Endothelial cell of umbilical vein (primary cell): Measurements from ENCODE around the gene ARL6IP4. TPM values are rescaled to one million over a fixed set of nuclear protein-coding genes. Genes with fewer than 3 reads are reported as not detected.
A peak's percentile ranks its signal among the peaks of the same experiment; 100 is the strongest.

Experiments
- Bru-seq: library from RNA; stranded (reverse); fragments of 400-500 nt; gene quantifications from one replicate; lab custom pipeline; 2021; lab: Mats Ljungman, UMichigan
- BruChase-seq, 2 experiments: library from RNA; stranded (reverse); fragments of 400-500 nt; gene quantifications; one replicate each; lab custom pipeline; 2021; lab: Mats Ljungman, UMichigan
- BruUV-seq: library from RNA; stranded (reverse); fragments of 400-500 nt; replicated peaks from 2 replicates; lab custom pipeline; 2021; lab: Mats Ljungman, UMichigan
- CTCF ChIA-PET: fragments of 300-600, 350-600 bp; sonication (Branson Sonifier 250); formaldehyde crosslinking; loops from one replicate; lab custom pipeline; 2021; ENCODE audit warnings: antibody characterized with exemption, inconsistent platforms; lab: Charles Lee
- POLR2A ChIA-PET: fragments of 300-600, 350-600 bp; sonication (Branson Sonifier 250); formaldehyde crosslinking; loops from one replicate; lab custom pipeline; 2021; ENCODE audit warnings: antibody characterized with exemption, inconsistent platforms; lab: Charles Lee
- DNase-seq: peaks from one replicate; pipeline ENCODE4 v3.0.0-alpha.2; 2011; ENCODE audit warnings: low read depth, low spot score
- FAIRE-seq: peaks from 2 replicates; lab custom pipeline; 2011; peaks lifted over from hg19 to GRCh38; lab: Jason Lieb, UNC
- H2AFZ ChIP-seq: 2 replicates; pipeline ENCODE4 v1.6.0; 2012; ENCODE audit warnings: low read depth, low read length, control low read depth, inconsistent platforms
- H3K27ac ChIP-seq: 2 replicates; pipeline ENCODE4 v1.5.1; 2011; ENCODE audit warnings: low read depth, mild to moderate bottlenecking, control low read depth, low read length, moderate library complexity; ENCODE audit not compliant: insufficient read depth
- H3K27me3 ChIP-seq, 2 experiments: 2 replicates each; pipeline versions ENCODE4 v1.6.0 to v1.6.1; 2011; ENCODE audit warnings: low read length in 2 of 2, mixed read lengths in 1 of 2; ENCODE audit not compliant: control insufficient read depth in 2 of 2, insufficient read depth in 2 of 2
- H3K36me3 ChIP-seq, 2 experiments: 2 replicates in 1 of 2; 3 replicates in 1 of 2; pipeline ENCODE4 v1.5.1; 2011; ENCODE audit warnings: low read length in 2 of 2, mild to moderate bottlenecking in 1 of 2, moderate library complexity in 1 of 2; ENCODE audit not compliant: control insufficient read depth in 2 of 2, insufficient read depth in 2 of 2; ENCODE audit errors: extremely low read depth in 1 of 2
- H3K4me1 ChIP-seq: 3 replicates; pipeline ENCODE4 v1.5.1; 2011; ENCODE audit warnings: mild to moderate bottlenecking, low read length; ENCODE audit not compliant: control insufficient read depth, insufficient read depth; ENCODE audit errors: extremely low read depth
- H3K4me2 ChIP-seq: 2 replicates; pipeline ENCODE4 v1.6.1; 2011; ENCODE audit warnings: low read length, control low read depth, mixed read lengths; ENCODE audit not compliant: insufficient read depth
- H3K4me3 ChIP-seq, 3 experiments: fragments of 200-600 bp in 1 of 3; sonication (generic), shearing (Covaris generic) in 1 of 3; replicated peaks in 1 of 3; 2 replicates each; pipeline ENCODE4 v1.5.1; 2011 to 2016; ENCODE audit warnings: control low read depth in 3 of 3, low read length in 3 of 3, mild to moderate bottlenecking in 2 of 3, inconsistent platforms in 1 of 3, low read depth in 1 of 3, moderate library complexity in 1 of 3; ENCODE audit not compliant: insufficient read depth in 1 of 3
- H3K79me2 ChIP-seq: 2 replicates; pipeline ENCODE4 v1.6.0; 2012; ENCODE audit warnings: low read length, inconsistent platforms; ENCODE audit not compliant: control insufficient read depth, insufficient read depth
- H3K9ac ChIP-seq: replicated peaks from 2 replicates; pipeline ENCODE3; 2011; ENCODE audit warnings: low read length, control low read depth; ENCODE audit not compliant: insufficient read depth; ENCODE audit errors: extremely low read depth
- H3K9me1 ChIP-seq: replicated peaks from 3 replicates; pipeline ENCODE4 v1.6.0; 2011; ENCODE audit warnings: mild to moderate bottlenecking, low read length; ENCODE audit not compliant: control insufficient read depth, insufficient read depth; ENCODE audit errors: extremely low read depth
- H3K9me3 ChIP-seq: replicated peaks from 2 replicates; pipeline ENCODE4 v1.5.1; 2012; ENCODE audit warnings: low read length, inconsistent platforms; ENCODE audit not compliant: control insufficient read depth, insufficient read depth
- H4K20me1 ChIP-seq: replicated peaks from 2 replicates; pipeline ENCODE3; 2011; ENCODE audit warnings: mild to moderate bottlenecking, low read length; ENCODE audit not compliant: control insufficient read depth, insufficient read depth; ENCODE audit errors: extremely low read depth
- EZH2 ChIP-seq: IDR thresholded peaks from 2 replicates; pipeline ENCODE4 v1.6.1; 2012; ENCODE audit warnings: borderline replicate concordance, low read depth, mild to moderate bottlenecking, moderate library complexity, low read length, inconsistent platforms; ENCODE audit not compliant: severe bottlenecking
- FOS ChIP-seq: IDR thresholded peaks from 2 replicates; pipeline ENCODE4 v1.6.1; 2011; ENCODE audit warnings: mild to moderate bottlenecking, low read length, moderate library complexity, borderline replicate concordance; ENCODE audit not compliant: insufficient read depth
- MYC ChIP-seq: IDR thresholded peaks from one replicate; pipeline ENCODE4 v1.6.1; 2011; ENCODE audit warnings: mild to moderate bottlenecking, low read depth, low read length
- POLR2A ChIP-seq: IDR thresholded peaks from 2 replicates; pipeline ENCODE4 v1.6.1; 2012; ENCODE audit warnings: low read depth, mild to moderate bottlenecking, control low read depth, low read length
- POLR2AphosphoS5 ChIP-seq: IDR thresholded peaks from 2 replicates; pipeline ENCODE4 v1.6.1; 2012; ENCODE audit warnings: low read depth, mild to moderate bottlenecking, control low read depth, low read length, moderate library complexity; ENCODE audit not compliant: insufficient read depth
- dilution Hi-C: fragments of 300-500 bp; cut with MboI; formaldehyde crosslinking; loops from one replicate; pipeline ENCODE4 v1.15.0; 2019; ENCODE audit warnings: low sequenced_read_pairs; ENCODE audit not compliant: extremely low pct_ligation_motif_present
- intact Hi-C: fragments of 100-400 bp; cut with micrococcal nuclease; formaldehyde crosslinking; loops from one replicate; pipeline ENCODE4 v1.10.0; 2022
- long read RNA-seq: library from polyadenylated mRNA; stranded (forward); transcript quantifications from one replicate; pipeline ENCODE4 v2.0.0, GENCODE V29; 2021
- polyA minus RNA-seq, 3 experiments: library from RNA; depleted of rRNA, polyadenylated mRNA; stranded (reverse); fragments of >200 nt; gene quantifications; 1 replicate in 1 of 3; 2 replicates in 2 of 3; pipeline ENCODE4 v1.2.3, GENCODE V29; 2011
- polyA plus RNA-seq, 4 experiments: library from polyadenylated mRNA; depleted of rRNA in 3 of 4; stranded (reverse) in 3 of 4; unstranded in 1 of 4; fragments of >200 nt; gene quantifications; 2 replicates each; pipeline versions ENCODE4 v1.2.1 to v1.2.3, GENCODE V29; 2011 to 2012; ENCODE audit warnings: missing spikeins in 1 of 4
- total RNA-seq: library from RNA; stranded (reverse); gene quantifications from 2 replicates; pipeline ENCODE4 v1.2.3, GENCODE V29; 2021
- TF ChIP-seq, protein P1 (sequence below): IDR thresholded peaks from 2 replicates; pipeline ENCODE4 v1.6.1; 2011; ENCODE audit not compliant: insufficient read depth, insufficient read length

ARL6IP4 gene
- total RNA-seq (217 and 226 TPM in 2 replicates), polyA plus RNA-seq (181 and 193 TPM in 2 replicates), polyA minus RNA-seq (47.9 and 49.3 TPM in 2 replicates), Bru-seq, nascent RNA (percentile 68 among the genes with signal in this experiment), BruChase-seq, experiment 1, labeled RNA remaining after a 6-hour chase (percentile 56 among the genes with signal in this experiment), BruChase-seq, experiment 2, labeled RNA remaining after a 2-hour chase (percentile 49 among the genes with signal in this experiment)
- polyA plus RNA-seq (2011; cell fraction: cytosol; rRNA removed): 307 and 353 TPM in 2 replicates
- polyA plus RNA-seq (2011; cell fraction: nucleus; rRNA removed): 254 and 309 TPM in 2 replicates
- 186 and 240 TPM in 2 replicates for polyA plus RNA-seq (2012)
- 43.5 TPM for polyA minus RNA-seq (2011; cell fraction: cytosol; rRNA and poly(A)+ RNA removed)
- 9.7 and 23.7 TPM in 2 replicates for polyA minus RNA-seq (2011; cell fraction: nucleus; rRNA and poly(A)+ RNA removed)
- long read RNA-seq, transcript ARL6IP4-201 (6 exons, 1,644 nt): minor isoform, 20 of 555 reads
- long read RNA-seq, transcript ARL6IP4-208 (6 exons, 796 nt): minor isoform, 42 of 555 reads
- long read RNA-seq, transcript ARL6IP4-210 (6 exons, 1,491 nt): minor isoform, 70 of 555 reads
- long read RNA-seq, transcript ARL6IP4-220 (6 exons, 1,591 nt): major isoform, 140 of 555 reads
- long read RNA-seq, partial matches to known transcripts: 55 of 555 reads
- long read RNA-seq, other reads (novel, unspliced or antisense): 208 of 555 reads

GRCh38 chr12:122980183-122981035 lies at the start of gene ARL6IP4:
Gene ARL6IP4 (plus strand): TSS chr12:122980681. CDS start chr12:122981140, 459 bp downstream.
- peaks cover 43% of the 10 kb centered on the region for H3K4me1 ChIP-seq
- ChIA-PET CTCF (interaction anchor here (1.4 to 2.0 kb wide), 6 partner anchors 12 to 258 kb away, joined by 3 to 9 read pairs (median 4); no protein-coding TSS in a partner anchor), POLR2A (interaction anchor here (1.7 kb wide), 1 partner anchor 252 kb away, joined by 7 read pairs; the partner anchor contains the start of genes MPHOSPH9 and MTRFR)
- H3K79me2 ChIP-seq: peaks cover 25% of the 10 kb centered on the region
- FAIRE-seq (peak; percentile 70), DNase-seq (peak; percentile 69)
- dilution Hi-C loops (no loop called here), intact Hi-C loops (no loop called here)
- H3K27ac ChIP-seq: peak within 1 kb of the TSS; percentile 78
- H3K9ac ChIP-seq: peak within 1 kb of the TSS; percentile 90
- H3K4me2 ChIP-seq: peak within 1 kb of the TSS; percentile 88
- H3K4me3 ChIP-seq: peak within 1 kb of the TSS; percentile 48 to 83 (median 60)
- peaks cover 0 to 9% of the 10 kb centered on the region in 2 experiments for H3K36me3 ChIP-seq
- TF ChIP-seq, protein P1, sequence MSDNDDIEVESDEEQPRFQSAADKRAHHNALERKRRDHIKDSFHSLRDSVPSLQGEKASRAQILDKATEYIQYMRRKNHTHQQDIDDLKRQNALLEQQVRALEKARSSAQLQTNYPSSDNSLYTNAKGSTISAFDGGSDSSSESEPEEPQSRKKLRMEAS: no peak
- TF ChIP-seq FOS: peak; percentile 8
- TF ChIP-seq MYC: no peak
- peak; percentile 96 for TF ChIP-seq POLR2AphosphoS5
- no peak for TF ChIP-seq EZH2
- TF ChIP-seq POLR2A: peak; percentile 84
- no peaks in the 10 kb centered on the region for H3K27me3 ChIP-seq
- peak within 1 kb of the TSS; percentile 67 for H2AFZ ChIP-seq
- BruUV-seq: TSS peak; percentile 24
- H3K9me3 ChIP-seq: no peaks in the 10 kb centered on the region
- H3K9me1 ChIP-seq: no peaks in the 10 kb centered on the region
- H4K20me1 ChIP-seq: no peaks in the 10 kb centered on the region
